ENCODE measurements around the gene KIAA1217.

Gene KIAA1217

DNA sequence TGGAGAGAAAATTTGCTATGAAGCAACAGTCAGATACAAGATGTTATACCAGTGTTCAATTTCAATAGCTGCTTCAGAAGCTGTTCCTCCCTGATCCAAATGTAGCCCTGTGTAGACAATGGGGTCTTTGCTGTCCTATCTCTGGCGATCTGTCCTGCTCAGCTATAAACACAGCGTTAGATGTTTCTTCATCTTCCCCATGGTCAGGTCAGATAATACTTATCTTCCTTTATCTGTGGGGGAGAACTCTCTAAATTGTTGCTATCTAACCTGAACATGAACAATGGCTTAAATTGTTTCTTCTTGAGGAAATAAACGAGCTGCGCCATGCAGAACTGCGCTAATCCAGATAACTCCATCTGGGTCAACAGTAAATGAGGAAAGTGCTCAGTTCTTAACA, 15.6 kb upstream of the KIAA1217 start:
- TF ChIP-seq, protein P1, sequence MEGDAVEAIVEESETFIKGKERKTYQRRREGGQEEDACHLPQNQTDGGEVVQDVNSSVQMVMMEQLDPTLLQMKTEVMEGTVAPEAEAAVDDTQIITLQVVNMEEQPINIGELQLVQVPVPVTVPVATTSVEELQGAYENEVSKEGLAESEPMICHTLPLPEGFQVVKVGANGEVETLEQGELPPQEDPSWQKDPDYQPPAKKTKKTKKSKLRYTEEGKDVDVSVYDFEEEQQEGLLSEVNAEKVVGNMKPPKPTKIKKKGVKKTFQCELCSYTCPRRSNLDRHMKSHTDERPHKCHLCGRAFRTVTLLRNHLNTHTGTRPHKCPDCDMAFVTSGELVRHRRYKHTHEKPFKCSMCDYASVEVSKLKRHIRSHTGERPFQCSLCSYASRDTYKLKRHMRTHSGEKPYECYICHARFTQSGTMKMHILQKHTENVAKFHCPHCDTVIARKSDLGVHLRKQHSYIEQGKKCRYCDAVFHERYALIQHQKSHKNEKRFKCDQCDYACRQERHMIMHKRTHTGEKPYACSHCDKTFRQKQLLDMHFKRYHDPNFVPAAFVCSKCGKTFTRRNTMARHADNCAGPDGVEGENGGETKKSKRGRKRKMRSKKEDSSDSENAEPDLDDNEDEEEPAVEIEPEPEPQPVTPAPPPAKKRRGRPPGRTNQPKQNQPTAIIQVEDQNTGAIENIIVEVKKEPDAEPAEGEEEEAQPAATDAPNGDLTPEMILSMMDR (IDR thresholded peaks at IDR 0.05; ENCODE audit: borderline replicate concordance, control extremely low read depth, extremely low read depth, insufficient read depth, missing control alignments): no peak
- no peak for DNase-seq (ENCODE audit: low spot score)
- in situ Hi-C loops (cut with MboI; ENCODE audit: low sequenced_read_pairs, unreplicated experiment): loop anchor here (25.0 kb wide), 1 partner anchor 206 kb away; no protein-coding TSS in a partner anchor

DNA sequence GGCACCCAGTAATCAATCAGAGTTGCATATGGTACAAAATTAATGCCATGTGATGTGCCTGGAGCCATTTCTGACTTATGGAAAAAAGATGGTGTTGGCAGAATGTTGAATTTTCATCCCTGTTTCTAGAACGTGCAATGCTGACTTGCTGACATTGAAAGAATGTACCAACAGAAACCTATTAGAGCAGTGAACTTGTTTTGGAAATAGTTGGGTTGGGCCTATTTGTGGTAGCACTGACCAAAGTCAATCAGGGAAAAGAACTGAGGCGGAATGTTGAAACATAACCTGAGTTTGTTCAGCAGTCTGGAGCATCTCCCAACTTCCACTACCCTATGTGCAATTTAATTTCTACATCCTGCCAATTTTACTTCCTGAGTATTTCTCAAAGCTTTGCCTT, 11.7 kb upstream of the KIAA1217 start:
- DNase-seq (ENCODE audit: low spot score): no peak
- TF ChIP-seq, protein P1 (IDR thresholded peaks at IDR 0.05; ENCODE audit: borderline replicate concordance, control extremely low read depth, extremely low read depth, insufficient read depth, missing control alignments): no peak
- in situ Hi-C loops (cut with MboI; ENCODE audit: low sequenced_read_pairs, unreplicated experiment): loop anchor here (25.0 kb wide), 1 partner anchor 210 kb away; no protein-coding TSS in a partner anchor

DNA sequence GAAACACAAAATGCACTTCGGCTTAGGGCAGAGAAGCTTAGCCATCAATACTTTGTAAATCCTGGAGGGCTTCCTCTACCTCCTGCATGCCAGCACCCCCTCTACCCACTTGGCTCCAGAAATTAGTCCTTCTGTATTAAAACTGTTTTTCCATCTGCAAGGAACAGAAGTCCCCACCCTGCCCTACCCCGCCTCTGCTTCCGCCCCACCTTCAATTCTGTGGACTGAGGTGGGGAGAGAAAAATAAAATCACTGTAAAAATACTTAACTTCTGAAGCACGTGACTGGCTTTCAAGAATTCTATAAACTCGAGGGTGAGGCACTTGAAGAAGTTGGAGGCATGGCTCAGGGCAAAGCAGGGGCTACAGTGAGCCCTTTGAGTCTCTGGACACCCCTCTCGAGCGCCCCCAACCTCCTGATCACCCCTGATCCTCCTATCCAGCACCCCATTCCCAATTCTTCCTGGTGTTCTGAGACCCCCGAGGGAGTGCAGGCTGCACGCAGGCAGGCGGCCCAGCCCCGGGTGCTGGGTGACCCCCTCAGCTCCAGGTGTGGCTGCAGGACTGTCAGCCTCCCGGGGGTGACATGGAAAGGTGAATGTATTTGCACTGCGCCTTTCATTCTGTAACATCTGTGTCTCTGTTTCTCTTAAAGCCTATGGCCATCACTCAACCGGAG, 7.3 kb upstream of the KIAA1217 start:
- no peak for DNase-seq (ENCODE audit: low spot score)
- in situ Hi-C loops (cut with MboI; ENCODE audit: low sequenced_read_pairs, unreplicated experiment): loop anchor here (10.0 kb wide), 2 partner anchors 163 to 303 kb away; no protein-coding TSS in a partner anchor
- TF ChIP-seq, protein P1 (IDR thresholded peaks at IDR 0.05; ENCODE audit: borderline replicate concordance, control extremely low read depth, extremely low read depth, insufficient read depth, missing control alignments): no peak

DNA sequence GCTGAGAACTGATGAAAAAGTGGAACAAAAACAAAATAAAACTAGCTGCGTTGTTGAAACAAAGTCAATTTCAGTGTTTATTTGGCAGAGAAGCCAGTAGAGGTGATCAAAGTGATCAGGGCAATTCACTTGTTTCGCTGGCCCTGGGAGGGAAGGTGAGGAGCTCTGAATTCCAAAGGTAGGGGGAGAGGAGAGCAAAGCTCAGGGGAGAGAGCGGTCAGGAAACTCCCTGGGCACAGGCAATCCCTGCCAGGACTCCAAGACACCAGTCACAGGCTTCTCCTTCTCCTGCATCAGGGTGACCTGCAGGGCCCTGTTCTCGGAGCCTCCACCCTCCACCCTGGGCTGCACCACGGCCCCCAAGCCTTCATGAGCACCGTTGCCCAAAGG, 6.8 kb upstream of the KIAA1217 start:
- TF ChIP-seq, protein P1 (IDR thresholded peaks at IDR 0.05; ENCODE audit: borderline replicate concordance, control extremely low read depth, extremely low read depth, insufficient read depth, missing control alignments): no peak
- in situ Hi-C loops (cut with MboI; ENCODE audit: low sequenced_read_pairs, unreplicated experiment): loop anchor here (10.0 kb wide), 2 partner anchors 163 to 303 kb away; no protein-coding TSS in a partner anchor
- no peak for DNase-seq (ENCODE audit: low spot score)

DNA sequence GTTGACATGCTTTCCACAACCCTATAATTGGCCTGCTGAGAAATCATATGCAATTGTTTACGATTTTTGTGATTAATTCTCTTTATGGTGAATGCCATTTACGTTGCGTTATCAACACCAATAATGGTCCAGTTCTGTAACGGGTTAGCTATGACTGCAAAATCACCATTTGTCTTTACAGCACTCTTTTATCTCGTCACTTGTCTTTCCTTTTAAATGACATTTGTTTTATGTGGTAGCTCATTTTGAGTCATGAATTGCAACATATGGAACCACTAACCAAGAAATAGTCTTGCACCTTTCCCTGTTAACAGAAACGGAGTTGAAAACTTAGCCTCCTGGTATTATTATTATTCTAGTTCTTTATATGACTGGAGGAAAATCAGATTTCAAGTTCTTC, 3.1 kb upstream of the KIAA1217 start:
- TF ChIP-seq, protein P1 (IDR thresholded peaks at IDR 0.05; ENCODE audit: borderline replicate concordance, control extremely low read depth, extremely low read depth, insufficient read depth, missing control alignments): no peak
- in situ Hi-C loops (cut with MboI; ENCODE audit: low sequenced_read_pairs, unreplicated experiment): loop anchor here (10.0 kb wide), 2 partner anchors 159 to 299 kb away; no protein-coding TSS in a partner anchor
- no peak for DNase-seq (ENCODE audit: low spot score)

DNA sequence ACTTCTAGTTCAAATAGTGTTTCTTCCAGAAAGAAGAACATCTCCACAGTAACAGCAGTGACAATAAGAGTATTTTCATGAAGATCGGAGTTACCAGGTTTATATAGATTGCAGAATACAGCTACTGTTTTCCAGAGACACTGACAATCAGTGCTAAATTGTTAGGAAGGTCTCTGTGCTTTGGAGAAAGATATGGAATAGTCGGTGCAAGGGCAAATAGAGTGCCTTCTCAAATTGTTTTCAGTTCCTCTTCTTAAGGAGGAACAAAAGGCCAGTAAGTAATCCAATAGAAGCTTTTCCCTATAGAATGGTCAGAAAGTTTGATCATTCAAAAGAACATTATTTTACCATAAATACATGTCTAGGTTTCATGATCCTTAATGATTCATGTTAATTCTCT, 2.6 kb upstream of the KIAA1217 start:
- no peak for DNase-seq (ENCODE audit: low spot score)
- TF ChIP-seq, protein P1 (IDR thresholded peaks at IDR 0.05; ENCODE audit: borderline replicate concordance, control extremely low read depth, extremely low read depth, insufficient read depth, missing control alignments): no peak
- in situ Hi-C loops (cut with MboI; ENCODE audit: low sequenced_read_pairs, unreplicated experiment): loop anchor here (10.0 kb wide), 2 partner anchors 158 to 298 kb away; no protein-coding TSS in a partner anchor
